Ascending aorta (tissue), 2 donors: ENCODE results near the gene CREB3L2. TPM values are rescaled to one million over a fixed set of nuclear protein-coding genes. Genes with fewer than 3 reads are reported as not detected.
"Not testable (repeated sequence)": the region's sequence is repeated elsewhere in the genome, so short reads cannot be mapped to it uniquely, and the experiment has no call there.

Experiments
- DNase-seq, 2 donors: peaks; one replicate each; pipeline ENCODE4 v3.0.0-alpha.2; 2019; ENCODE audit warnings: low spot score in 2 of 2
- H3K27ac ChIP-seq, 2 donors: fragments of 200-600 bp; sonication (generic); one replicate each; pipeline ENCODE4 v1.5.1; 2016 to 2017; ENCODE audit warnings: mild to moderate bottlenecking in 1 of 2
- H3K27me3 ChIP-seq: fragments of 200-600 bp; sonication (generic); one replicate; pipeline ENCODE4 v1.5.1; 2017
- H3K36me3 ChIP-seq, 2 donors: fragments of 200-600 bp; sonication (generic); one replicate each; pipeline ENCODE4 v1.5.1; 2016
- H3K4me1 ChIP-seq, 2 donors: fragments of 200-600 bp; sonication (generic); one replicate each; pipeline ENCODE4 v1.5.1; 2016 to 2017; ENCODE audit warnings: mild to moderate bottlenecking in 1 of 2
- H3K4me3 ChIP-seq, 2 donors: fragments of 200-600 bp; sonication (generic); one replicate each; pipeline ENCODE4 v1.5.1; 2016 to 2017; ENCODE audit warnings: mild to moderate bottlenecking in 1 of 2
- H3K9me3 ChIP-seq, 2 donors: fragments of 200-600 bp; sonication (generic); one replicate each; pipeline ENCODE4 v1.5.1; 2016
- intact Hi-C: fragments of 100-400 bp; cut with DNase I; formaldehyde crosslinking; loops from one replicate; pipeline ENCODE4 v1.15.1; 2023
- total RNA-seq: library from RNA; depleted of rRNA; stranded (reverse); fragments of >200 nt; gene quantifications from one replicate; pipeline ENCODE4 v1.1.0, GENCODE V29; 2016
- TF ChIP-seq, protein P1 (sequence below), 3 experiments: fragments of 200-600 bp in 2 of 3; fragments of 450-650 bp in 1 of 3; sonication (generic) in 2 of 3; IDR thresholded peaks; one replicate each; pipeline ENCODE4 v1.5.1; 2016 to 2019; ENCODE audit warnings: antibody characterized with exemption in 3 of 3, mild to moderate bottlenecking in 1 of 3, moderate library complexity in 1 of 3

CREB3L2 gene
- total RNA-seq, 1 donor from 2014 or later, result 38.5 TPM

DNA sequence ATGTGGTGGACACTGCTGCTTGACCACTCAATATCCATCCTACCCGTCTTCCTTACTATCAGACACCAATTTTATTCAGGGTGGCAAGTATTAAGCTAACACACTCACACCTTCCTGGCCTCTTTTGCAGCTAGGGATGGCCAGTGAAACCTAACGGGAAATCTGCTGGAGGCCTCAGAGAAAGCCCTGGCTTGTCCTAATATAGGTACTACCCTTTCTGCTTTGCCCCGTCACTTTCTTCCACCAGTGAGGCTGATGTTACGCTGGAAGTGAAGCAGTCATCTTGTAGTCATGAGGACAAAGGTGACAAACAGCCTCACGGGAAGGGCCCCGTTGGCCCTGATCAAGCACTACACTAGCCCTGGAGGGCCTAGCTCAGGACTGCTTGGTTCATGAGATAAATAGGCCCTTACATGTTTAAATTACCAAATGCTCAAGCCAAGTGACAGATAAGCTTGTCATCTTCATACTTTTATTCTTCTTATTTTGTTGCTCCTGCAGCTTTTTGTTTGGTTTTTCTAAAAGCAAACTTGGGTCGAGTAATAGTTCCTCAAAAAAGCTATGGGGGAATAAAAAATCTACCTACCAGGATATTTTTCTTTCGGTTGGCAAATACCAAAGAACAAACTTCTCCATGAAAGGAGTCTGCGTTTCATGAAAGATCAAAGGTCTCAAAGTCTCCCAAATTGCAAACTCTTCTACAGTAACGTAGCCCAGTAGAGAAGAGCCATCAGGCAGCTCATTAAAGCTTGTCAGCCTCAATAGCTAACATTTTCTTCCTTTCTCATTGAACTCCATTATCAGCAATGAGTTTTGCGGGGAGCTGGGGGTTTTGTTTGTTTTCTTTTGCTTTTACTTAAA is 17.5 kb downstream of the CREB3L2 start:
- Histone ChIP-seq H3K27ac (peak overlapping the region; percentile 83 to 91), H3K4me3 (no peak overlapping the region)
- TF ChIP-seq, protein P1, sequence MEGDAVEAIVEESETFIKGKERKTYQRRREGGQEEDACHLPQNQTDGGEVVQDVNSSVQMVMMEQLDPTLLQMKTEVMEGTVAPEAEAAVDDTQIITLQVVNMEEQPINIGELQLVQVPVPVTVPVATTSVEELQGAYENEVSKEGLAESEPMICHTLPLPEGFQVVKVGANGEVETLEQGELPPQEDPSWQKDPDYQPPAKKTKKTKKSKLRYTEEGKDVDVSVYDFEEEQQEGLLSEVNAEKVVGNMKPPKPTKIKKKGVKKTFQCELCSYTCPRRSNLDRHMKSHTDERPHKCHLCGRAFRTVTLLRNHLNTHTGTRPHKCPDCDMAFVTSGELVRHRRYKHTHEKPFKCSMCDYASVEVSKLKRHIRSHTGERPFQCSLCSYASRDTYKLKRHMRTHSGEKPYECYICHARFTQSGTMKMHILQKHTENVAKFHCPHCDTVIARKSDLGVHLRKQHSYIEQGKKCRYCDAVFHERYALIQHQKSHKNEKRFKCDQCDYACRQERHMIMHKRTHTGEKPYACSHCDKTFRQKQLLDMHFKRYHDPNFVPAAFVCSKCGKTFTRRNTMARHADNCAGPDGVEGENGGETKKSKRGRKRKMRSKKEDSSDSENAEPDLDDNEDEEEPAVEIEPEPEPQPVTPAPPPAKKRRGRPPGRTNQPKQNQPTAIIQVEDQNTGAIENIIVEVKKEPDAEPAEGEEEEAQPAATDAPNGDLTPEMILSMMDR (IDR thresholded peaks at IDR 0.05), result no peak

DNA sequence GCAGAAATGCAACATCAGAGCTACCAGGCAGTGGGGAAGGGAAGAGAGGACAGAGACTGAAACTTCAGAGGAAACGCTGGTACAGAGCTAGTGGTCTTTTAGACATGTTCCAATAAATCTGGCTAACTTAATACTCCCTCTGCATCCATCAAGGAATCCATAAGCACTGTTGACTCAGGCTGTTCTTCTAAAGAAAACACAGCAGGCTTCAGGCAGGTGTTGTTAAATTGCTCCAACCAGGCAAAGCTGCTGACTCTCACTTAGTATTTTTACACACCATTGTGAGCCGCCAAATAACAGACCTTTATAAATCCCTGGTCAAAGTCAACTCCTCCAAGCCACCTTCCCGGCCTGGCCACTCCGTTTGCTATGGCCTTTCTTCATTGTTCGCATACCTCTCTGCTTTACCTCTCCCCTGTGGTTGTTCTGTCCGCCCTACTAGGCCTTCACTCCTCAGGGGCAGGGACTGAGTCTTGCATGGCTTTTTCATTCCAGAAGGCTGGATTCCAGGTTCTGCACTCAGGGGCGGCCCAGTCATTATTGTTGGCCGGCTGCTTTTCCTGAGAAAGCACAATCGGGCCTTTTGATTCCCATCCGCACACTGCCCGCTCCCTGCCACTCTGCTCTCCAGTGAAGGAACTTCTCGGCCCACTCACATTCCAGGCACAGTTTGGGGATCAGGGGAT is 18.4 kb downstream of the CREB3L2 start:
- Histone ChIP-seq H3K27ac (peak overlapping the region; percentile 83 to 91), H3K4me3 (peak overlapping the region in 1 of 2 donors; percentile 29), H3K9me3 (no peaks in the 10 kb centered on the region), H3K36me3 (no peaks in the 10 kb centered on the region), H3K27me3 (no peaks in the 10 kb centered on the region), H3K4me1 (peaks cover 56 to 92% of the 10 kb centered on the region in 2 donors)
- intact Hi-C loops, result loop anchor here (2.0 kb wide), 1 partner anchor 15 kb away; no protein-coding TSS in a partner anchor
- peak in 1 of 2 donors; percentile 80 for DNase-seq
- TF ChIP-seq, protein P1 (IDR thresholded peaks at IDR 0.05), result no peak

More for the DNA sequence above, 17.5 kb downstream of the CREB3L2 start:
- intact Hi-C loops, result loop anchor here (2.0 kb wide), 1 partner anchor 16 kb away; no protein-coding TSS in a partner anchor
- Histone ChIP-seq H3K27me3 (no peaks in the 10 kb centered on the region), H3K36me3 (no peaks in the 10 kb centered on the region), H3K4me1 (peaks cover 53 to 91% of the 10 kb centered on the region in 2 donors), H3K9me3 (no peaks in the 10 kb centered on the region)
- no peak for DNase-seq

DNA sequence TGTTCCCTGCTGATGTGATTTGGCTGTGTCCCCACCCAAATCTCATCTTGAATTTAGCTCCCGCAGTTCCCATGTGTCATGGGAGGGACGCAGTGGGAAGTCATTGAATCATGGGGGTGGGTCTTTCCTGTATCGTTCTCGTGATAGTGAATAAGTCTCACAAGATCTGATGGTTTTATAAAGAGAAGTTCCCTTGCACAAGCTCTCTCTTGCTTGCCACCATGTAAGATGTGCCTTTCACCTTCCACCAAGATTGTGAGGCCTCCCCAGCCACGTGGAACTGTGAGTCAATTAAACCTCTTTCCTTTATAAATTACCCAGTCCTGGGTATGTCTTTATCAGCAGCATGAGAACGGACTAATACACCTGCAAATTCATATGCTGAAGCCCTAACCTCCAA is 19.5 kb downstream of the CREB3L2 start:
- intact Hi-C loops, DNase-seq, H3K9me3 ChIP-seq, H3K27me3 ChIP-seq, H3K4me3 ChIP-seq, H3K36me3 ChIP-seq: not testable (repeated sequence)
- Histone ChIP-seq H3K4me1 (peaks cover 55 to 95% of the 10 kb centered on the region in 2 donors), H3K27ac (peak overlapping the region; percentile 83 to 91)

DNA sequence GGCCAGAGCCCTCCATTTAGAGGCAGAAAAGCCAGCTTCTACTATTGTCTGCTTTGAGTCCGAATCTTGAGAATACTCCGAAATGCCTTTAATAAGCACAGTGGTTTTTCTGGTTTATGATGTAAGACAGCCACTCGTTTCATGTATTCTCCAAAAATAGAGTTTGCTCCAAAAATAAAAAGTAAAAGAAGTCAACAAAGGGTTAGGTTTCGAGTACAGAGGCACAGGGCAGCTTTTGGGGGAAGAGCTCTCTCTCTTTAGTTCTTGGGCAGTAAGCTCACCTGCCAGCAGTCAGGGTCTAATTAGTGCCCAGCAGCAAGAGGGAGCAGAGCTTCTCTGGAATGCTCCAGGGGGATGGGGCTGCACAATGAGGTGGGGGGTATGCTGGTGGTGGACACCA is 20.2 kb downstream of the CREB3L2 start:
- Histone ChIP-seq H3K27ac (peak overlapping the region; percentile 83 to 91), H3K4me1 (peaks cover 52 to 93% of the 10 kb centered on the region in 2 donors), H3K36me3 (no peaks in the 10 kb centered on the region), H3K9me3 (no peaks in the 10 kb centered on the region), H3K27me3 (no peaks in the 10 kb centered on the region), H3K4me3 (peak overlapping the region in 1 of 2 donors; percentile 1)
- intact Hi-C loops, result no loop called here
- DNase-seq, result no peak
- TF ChIP-seq, protein P1 (IDR thresholded peaks at IDR 0.05), result no peak

DNA sequence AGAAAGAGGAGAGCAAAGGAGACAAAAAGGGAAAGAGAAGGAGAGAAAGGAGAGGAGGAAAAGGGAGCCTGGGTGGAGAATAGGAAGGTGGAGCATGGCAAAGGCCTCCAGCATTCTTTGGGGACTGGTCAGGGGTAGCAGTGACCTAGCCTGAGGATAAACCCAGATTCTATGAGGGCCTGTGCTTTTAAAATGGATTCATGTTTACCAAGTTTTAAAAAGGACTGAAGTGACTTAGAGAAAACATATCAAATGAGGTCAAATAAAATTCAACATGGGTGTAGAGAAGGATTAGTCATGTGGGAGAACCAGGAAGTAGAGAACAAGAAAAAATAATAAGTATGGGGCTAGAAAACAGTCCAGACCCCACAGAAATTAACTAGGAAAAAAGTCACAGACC is 20.7 kb downstream of the CREB3L2 start:
- intact Hi-C loops, result no loop called here
- Histone ChIP-seq H3K4me3 (peak overlapping the region in 1 of 2 donors; percentile 2), H3K27me3 (no peaks in the 10 kb centered on the region), H3K27ac (peak overlapping the region; percentile 83 to 91), H3K36me3 (no peaks in the 10 kb centered on the region), H3K9me3 (no peaks in the 10 kb centered on the region), H3K4me1 (peaks cover 50 to 92% of the 10 kb centered on the region in 2 donors)
- TF ChIP-seq, protein P1 (IDR thresholded peaks at IDR 0.05), result no peak
- DNase-seq, result no peak

DNA sequence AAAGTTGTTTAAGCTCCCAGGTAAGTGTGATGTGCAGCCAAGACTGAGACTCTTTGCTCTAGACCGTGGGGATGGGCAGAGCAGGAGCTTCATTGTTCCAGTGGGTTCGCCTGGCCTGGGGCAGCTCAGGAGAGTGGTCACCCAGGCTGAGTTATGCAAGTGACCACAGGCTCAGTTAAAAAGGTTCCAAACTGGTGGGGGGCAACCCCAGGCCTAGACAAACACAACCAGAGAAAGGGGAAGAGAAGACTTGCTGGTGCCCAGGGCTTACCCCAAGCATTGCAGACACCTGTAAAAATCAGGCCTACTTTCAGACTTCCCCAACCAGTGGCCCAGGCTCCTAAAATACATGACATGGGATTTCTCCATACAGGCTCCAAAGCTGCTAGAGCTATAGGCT is 21.6 kb downstream of the CREB3L2 start:
- Histone ChIP-seq H3K4me3 (peak overlapping the region in 1 of 2 donors; percentile 10), H3K4me1 (peaks cover 55 to 92% of the 10 kb centered on the region in 2 donors), H3K9me3 (no peaks in the 10 kb centered on the region), H3K36me3 (no peaks in the 10 kb centered on the region), H3K27ac (peak overlapping the region; percentile 83 to 91), H3K27me3 (no peaks in the 10 kb centered on the region)
- TF ChIP-seq, protein P1 (IDR thresholded peaks at IDR 0.05), result no peak
- DNase-seq, result no peak
- intact Hi-C loops, result no loop called here
